GM21381 (cell line): Measurements from ENCODE around the gene RELN.
"Not testable (repeated sequence)": the region's sequence is repeated elsewhere in the genome, so short reads cannot be mapped to it uniquely, and the experiment has no call there.

Experiments
- ATAC-seq: cut with Tn5 transposase; IDR thresholded peaks from one replicate; pipeline ENCODE4 v1.9.1; 2021; ENCODE audit warnings: mild to moderate bottlenecking, moderate library complexity; ENCODE audit not compliant: unreplicated experiment

RELN gene

DNA sequence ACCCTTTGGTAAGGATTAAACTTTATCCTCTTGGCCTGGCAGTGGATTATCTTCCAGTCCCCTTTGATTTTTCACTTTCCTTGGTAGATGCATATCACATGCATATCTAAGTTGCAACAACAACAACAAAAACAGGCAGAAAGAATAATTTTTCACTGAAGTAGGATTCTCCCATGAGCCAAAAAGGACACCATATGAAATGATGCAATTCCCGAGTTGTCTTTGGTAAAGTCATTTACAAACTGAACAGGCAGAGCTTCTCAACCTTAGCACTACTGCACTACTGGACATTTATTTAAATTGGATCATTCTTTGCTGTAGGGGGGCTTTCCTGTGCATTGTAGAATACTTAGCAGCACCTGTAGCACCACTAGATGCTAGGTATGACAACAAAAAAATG, 195.0 kb downstream of the RELN start:
- no peak for ATAC-seq

DNA sequence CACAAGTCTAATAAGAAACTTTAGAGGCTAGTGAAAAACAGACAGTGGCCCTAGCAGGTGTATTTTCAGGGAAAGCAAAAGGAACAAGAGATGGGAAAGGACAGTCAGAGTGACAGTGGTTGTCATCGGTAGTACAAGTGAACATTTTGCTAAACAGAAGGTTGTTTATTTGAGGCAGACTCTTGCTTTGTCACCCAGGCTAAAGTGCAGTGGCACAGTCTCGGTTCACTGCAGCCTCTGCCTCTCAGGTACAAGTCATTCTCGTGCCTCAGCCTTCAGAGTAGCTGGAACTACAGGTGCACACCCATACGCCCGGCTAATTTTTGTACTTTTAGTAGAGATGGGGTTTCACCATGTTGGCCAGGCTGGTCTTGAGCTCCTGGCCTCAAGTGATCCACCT, 195.8 kb downstream of the RELN start:
- ATAC-seq = no peak

DNA sequence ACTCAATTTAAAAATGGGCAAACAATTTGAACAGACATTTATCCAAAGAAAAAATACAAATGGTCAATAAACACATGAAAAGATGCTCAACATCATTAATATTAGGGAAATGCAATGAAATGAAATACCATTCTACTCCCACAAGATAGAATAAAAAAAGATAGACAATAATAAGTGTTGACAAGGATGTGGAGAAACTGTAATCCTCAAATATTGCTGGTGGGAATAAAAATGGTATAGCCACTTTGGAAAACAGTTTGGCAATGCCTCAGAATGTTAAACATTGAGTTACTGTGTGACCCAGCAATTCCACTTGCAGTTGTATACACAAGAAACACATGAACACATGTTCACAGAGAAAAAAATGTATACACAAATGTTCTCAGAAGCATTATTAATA, 197.6 kb downstream of the RELN start:
- ATAC-seq = no peak

DNA sequence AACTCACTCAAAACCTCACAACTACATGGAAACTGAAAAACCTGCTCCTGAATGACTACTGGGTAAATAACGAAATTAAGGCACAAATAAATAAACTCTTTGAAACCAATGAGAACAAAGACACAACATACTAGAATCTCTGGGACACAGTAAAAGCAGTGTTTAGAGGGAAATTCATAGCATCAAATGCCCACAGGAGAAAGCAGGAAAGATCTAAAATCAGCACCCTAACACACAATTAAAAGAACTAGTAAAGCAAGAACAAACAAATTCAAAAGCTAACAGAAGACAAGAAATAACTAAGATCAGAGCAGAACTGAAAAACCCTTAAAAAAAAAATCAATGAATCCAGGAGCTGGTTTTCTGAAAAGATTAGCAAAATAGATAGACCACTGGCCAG, 202.4 kb downstream of the RELN start:
- not testable (repeated sequence) for ATAC-seq

DNA sequence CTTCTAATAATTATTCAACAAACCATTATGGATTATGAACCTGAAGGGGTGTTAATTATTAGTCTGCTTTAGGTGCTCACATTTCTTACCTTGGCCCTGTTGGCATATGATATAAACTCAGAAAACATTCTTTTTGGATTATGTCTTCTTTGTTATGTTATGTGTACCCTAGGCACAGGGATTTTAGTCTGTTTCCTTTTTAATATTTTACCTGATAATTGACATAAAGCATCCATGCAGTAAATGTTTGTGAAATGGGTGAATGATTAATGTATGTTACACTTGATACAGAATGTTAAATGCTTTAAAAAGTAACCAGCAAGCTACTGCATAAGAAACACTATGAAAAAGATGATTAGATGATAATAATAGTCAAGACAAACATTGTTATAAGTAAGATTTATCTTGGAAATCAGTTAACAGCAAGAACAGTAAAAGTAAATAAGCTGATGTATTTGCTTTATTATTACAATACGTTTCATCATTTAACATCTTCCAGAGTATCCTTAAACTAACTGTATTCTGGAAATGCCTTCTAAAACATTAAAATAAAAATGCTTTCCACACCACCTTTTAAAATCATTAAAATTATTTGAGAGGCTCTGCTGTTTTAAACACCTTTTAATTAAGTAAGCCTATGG, 204.7 kb downstream of the RELN start:
- no peak for ATAC-seq

DNA sequence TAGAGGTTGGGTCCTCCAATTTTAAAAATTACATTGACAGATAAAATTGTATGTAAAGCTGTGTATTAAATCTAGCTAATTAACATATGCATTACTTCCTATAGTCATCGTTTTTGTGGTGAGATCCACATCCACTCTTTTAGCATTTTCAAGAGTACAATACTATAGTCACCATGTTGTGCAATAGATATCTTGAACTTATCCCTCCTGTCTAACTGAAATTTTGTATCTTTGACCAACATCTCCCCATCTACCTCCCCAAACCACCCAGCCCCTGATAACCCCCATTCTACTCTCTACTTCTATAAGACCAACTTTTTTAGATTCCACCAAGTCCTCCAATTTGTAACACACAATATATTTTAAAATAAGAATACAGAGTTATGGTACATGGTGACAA, 208.0 kb downstream of the RELN start:
- ATAC-seq = no peak

DNA sequence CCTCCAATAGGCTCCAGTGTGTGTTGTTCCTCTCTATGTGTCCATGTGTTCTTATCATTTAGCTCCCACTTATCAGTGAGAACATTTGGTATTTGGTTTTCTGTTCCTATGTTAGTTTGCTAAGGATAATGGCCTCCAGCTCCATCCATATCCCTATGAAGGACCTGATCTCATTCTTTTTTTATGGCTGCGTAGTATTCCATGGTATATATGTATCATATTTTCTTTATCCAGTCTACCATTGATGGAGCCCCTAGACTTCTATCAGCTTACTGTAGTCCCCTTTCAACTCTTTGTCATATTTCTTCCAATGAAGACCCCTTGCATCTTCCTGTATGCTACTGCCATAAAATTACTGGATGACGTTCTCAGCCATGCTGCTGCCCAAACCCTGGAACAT, 208.9 kb downstream of the RELN start:
- not testable (repeated sequence) for ATAC-seq

DNA sequence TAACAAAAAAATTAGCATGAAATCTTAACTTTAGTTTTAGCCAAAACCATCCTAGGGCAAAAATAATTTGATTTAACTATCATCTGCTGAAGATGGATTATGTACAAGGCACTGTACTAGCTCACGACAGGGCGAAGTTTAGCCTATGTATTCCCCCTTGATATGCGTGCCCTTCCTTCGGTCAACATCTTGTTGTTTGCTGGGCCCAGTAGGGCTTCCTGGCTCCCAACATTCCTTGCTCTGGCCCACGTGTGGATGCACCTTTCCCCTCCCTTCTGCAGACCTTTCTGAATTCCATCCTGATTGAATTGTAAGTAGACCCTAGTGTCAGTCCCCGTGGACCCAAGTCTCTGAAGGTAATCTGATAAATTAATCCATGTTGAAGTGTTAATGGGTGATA, 212.0 kb downstream of the RELN start:
- no peak for ATAC-seq

DNA sequence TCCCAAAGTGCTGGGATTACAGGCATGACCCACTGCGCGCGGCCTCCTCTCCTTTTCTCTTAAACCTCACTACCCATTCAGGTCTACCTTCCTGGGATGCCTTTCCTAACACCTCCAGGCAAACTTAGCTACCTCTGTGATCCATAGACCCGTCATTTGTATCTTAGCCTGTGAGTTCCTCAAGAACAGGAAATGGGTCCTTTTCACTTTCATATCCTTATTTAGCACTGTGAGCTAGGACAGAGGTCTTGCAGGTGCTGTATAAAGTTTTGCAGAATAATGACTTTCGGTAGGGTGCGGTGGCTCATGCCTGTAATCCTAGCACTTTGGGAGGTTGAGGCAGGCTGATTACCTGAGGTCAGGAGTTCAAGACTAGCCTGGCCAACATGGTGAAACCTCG, 215.7 kb downstream of the RELN start:
- no peak for ATAC-seq

DNA sequence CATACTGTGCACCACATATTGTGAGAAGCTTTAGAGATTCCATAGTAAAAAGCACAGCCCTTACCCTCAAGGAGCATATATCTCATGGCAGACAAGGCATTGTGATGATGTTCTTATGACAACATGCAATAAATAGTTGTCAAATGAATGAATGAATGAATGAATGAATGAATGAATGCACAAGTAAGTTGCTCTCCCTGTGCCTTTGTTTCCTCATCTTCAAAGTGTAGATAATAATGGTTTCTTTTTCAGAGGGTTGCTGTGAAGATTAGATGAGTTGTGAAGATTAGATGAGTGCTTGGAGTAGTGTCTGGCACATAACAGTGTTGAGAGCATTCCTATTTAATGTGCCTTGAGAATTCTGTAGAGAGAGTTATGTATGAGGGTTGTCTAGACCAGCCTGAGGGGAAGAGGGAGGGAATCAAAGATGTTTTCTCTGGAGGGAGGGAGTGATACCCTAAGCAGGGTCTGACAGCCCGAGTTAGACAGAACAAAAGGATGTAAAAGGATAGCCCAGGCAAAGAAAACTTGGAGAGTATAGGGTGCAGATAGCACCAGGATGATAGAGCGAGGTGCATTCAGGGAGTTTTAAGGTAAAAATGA, 217.2 kb downstream of the RELN start:
- no peak for ATAC-seq

DNA sequence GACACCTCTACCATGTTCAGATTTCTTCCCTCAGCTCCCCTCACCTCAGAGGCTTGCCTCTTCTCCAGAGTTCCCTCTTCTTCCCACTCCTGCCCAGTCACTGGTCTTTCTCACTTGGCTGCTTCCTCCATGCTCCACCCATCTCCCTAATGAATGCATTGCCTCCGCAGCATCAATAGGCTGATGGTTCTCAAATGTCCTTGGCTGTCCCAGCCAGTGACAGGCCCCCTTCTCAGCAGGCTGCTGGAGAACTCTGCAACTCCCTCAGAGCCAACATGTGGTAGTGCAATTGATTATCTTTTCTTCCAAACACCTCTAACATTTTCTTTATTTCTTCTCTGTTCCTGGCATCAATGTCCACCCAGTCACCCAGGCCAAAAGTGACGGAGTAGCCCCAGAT, 218.2 kb downstream of the RELN start:
- no peak for ATAC-seq

DNA sequence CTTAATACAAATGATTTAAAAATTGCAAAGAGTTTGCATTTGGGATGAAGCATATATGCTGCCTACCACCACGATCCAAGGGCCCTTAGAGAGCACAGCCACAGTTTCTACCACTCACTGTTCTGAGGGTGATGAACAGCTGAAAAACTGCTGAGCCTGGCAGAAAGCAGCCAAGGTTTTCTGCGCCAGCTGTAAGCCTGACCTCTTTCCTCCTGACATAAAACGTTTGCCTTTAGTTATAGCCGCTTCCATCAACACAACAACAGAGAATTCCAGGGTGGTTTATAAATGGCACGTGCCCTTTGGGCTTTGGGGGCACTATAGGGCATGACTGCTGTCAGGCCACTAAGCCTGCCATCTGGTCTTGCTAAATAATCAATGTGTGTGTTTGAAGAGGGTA, 222.8 kb downstream of the RELN start:
- ATAC-seq = no peak

DNA sequence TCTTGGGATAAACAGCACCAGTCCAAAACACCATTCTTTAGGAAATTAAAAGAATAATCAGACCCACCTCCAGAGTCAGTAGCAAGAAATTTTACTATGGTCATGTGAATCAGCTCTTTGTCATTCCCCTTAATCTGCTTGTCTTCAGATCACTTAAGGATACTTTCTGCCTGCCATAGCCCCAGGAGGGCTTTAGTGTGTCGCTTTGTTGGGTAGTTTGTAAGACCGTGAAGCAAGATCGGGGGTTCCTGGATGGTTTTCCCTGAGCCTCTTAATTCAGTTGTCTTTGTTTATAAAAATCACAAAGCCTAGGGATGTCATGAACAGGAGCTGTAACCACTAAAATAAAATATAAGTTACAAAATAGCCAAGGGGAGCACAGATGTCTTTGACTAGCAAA, 223.6 kb downstream of the RELN start:
- ATAC-seq = no peak

DNA sequence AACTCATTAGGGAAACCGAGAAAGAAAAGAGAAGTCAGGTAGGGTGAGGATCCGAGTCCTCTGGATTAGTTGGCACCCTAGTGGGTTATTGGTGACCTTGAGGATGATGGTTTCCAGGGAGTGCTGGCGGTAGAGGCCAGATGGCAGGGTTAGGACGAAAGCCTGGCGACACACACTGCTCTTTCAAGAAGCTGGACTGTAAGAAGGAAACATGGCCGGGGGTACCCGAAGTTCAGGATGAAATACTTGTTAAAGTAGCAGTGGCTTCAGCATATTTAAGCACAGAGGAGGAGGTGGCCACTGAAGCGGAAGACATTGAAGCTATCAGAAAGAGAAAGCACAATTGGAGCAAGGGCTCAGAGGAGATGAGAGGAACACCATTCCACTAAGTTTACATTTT, 224.6 kb downstream of the RELN start:
- ATAC-seq = no peak

DNA sequence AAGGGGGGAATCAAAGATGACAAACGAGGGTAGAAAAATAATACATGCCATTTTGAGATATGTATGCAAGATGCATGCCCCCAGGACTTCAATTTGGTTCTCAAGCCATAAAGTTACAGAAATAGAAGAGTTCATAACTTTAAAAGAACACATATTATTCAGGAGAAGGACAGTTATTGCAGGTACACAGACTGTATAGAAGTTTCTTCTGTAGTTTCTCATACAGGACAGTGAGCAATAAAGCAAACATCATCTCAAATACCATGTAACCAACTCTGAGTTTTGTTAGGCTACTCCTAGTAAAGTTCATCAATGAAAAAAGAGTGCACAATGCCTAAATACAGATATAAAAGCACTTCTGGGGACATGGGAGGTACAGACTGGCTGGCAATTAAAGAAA, 226.6 kb downstream of the RELN start:
- ATAC-seq = no peak

DNA sequence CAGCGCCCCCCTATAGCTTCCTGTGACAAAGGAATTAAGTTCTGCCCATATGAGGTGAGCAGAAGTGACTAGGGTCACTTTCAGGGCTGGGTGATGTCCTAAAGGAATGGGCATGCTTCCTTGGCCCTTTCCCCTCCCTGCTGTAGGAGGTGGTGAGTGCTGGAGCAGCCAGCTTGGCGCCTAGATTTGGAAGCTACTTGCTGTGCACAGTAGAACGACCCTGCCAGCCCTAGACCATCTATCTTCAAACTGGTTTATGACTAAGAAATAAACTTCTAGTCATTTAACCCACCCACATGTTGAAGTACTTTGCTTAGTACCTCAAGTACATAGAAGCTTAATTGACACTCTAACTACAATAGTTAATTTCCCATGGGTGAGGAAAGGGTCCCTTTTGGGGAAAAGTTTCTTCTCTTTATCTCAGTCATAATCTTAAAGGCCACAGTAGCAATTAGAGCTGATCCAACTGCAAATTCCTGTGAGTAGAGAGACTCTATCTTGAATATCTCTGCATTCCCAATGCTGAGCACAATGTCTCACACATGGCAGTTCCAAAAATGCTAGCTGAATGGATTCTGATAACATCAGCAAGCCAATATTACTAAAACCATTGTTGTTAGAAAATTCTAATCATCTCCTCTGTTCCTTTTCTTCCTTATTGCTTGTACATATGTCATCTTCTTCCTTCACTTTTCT, 227.2 kb downstream of the RELN start:
- ATAC-seq = no peak

DNA sequence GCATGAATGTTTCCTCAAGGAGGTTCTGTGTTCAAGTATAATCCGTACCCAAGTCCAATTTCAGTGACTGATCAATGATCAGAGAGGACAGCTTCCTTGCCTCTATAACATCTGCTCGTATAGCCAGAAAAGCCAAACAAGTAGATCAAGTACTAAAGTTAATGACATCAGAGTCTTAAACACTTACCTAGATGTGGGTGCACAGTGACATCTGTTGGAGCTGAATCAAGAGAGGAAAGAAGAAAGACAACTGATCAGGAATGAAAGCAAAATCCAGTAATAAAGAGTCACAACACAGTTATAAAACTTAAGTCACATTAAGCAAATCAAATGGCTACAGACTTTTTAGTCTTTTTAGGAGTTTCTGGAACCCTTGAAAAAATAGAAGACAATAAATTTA, 236.5 kb downstream of the RELN start:
- no peak for ATAC-seq

DNA sequence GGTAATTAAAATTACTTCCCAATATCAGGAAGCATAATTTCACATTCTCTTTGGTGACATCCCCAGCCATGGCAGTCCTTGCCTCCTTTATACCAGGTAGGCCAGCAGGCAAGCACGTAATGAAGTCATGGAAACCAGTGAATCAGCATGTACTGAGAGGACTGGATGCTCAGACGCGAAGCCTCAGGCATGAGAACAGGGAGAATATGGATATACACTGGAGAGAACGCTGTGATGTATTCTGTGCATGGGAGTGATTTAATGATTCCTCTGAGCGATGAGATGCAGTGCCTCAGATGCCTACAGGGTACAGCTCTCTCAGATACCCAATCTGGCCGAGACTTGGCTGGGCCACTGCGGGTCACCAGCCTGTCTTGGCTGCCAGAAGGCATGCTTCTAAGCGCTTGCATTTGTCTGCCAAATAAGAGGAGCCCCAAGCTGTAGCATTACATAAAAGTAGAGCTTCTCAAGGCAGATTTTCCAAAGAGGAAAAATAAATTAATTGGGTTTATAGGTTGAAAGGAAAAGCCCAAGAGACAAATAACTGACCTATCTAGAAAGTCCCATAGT, 238.1 kb downstream of the RELN start:
- no peak for ATAC-seq

DNA sequence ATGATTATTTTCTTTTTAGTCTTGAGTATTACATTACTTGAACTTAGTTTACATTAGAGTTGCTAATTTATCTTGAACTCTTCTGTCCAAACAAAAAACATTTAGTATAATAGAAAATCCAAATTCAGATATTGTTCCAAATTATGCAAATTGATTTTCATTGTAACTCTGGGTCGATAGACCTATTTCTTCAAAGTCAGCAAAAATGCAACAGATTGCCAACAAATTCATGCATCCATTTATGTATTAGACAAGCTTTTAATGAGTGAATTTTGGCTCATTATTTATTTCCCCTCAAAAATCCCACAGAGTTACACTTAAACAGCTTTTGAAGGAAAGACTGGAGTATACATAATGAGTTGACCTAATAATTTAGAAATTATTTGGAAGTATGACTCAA, 240.8 kb downstream of the RELN start:
- ATAC-seq = no peak

DNA sequence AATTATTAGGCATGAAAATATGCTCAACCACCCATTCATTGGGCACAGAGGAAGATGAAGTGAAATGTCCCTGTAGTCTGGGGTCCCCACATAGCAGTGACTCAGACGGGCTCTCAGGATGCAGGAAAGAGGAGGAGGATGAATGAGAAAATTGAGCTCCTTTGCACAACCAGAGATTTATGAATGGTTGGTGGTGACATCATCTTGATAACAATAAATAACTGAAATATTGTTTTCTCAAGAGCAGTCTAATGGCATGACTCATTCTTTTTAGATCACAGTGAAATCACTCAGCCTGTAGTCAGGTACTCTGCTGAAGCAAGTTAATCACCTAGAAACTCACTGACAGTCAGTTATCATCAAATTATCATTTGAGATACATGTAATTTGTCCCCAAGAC, 254.1 kb downstream of the RELN start:
- no peak for ATAC-seq

DNA sequence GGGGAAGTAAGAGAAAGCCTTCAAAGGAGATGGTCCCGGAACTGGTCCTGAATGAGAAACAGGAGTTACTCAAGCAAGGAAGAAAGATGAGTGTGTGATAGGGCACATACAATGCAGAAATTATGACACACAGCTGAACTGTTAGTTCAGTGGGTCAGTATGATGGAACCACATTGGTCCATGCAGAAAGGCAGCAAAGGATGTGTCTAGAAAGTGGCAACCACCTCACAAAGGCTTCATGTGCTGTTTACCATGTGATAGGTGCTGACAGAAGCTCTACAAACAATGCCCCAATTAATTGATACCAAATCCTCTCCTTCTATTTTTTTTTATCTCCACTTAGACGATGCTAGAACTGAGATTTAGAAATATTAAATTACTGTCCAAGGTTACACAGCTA, 258.3 kb downstream of the RELN start:
- ATAC-seq = no peak

DNA sequence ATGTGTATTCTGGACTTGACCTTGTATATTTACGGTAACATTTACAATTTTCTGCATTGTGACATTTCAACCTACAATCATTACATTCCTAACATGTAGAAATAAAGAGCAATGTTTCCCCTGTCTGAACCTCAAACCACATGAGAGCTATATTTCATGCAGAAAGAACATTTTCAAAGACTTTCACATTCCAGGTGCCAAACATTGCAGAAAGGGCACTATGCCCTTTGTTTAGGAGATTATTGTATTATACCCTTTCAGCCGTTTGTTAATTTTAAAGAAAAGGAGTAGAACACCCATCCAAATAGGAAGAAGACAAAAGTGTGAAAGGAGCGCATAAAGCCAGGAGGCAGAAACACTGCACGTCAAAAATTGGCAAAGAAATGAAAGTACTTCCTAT, 260.4 kb downstream of the RELN start:
- no peak for ATAC-seq
